A673 (cell line): Measurements from ENCODE around the gene NCOA7.
"Not testable (repeated sequence)": the region's sequence is repeated elsewhere in the genome, so short reads cannot be mapped to it uniquely, and the experiment has no call there.

Experiments
- CTCF ChIP-seq: fragments of 300-800, 200-600 bp; sonication (generic); conservative IDR thresholded peaks from 2 replicates; pipeline ENCODE4 v1.5.1; 2017; ENCODE audit warnings: low read depth, mild to moderate bottlenecking, antibody characterized with exemption, low read length, moderate library complexity, mixed read lengths
- EZH2 ChIP-seq: fragments of 200-600 bp; sonication (generic); IDR thresholded peaks from 2 replicates; pipeline ENCODE4 v1.6.1; 2017; ENCODE audit warnings: borderline replicate concordance, low read depth, mild to moderate bottlenecking, mixed read lengths, antibody characterized with exemption, low read length; ENCODE audit not compliant: poor library complexity, severe bottlenecking

DNA sequence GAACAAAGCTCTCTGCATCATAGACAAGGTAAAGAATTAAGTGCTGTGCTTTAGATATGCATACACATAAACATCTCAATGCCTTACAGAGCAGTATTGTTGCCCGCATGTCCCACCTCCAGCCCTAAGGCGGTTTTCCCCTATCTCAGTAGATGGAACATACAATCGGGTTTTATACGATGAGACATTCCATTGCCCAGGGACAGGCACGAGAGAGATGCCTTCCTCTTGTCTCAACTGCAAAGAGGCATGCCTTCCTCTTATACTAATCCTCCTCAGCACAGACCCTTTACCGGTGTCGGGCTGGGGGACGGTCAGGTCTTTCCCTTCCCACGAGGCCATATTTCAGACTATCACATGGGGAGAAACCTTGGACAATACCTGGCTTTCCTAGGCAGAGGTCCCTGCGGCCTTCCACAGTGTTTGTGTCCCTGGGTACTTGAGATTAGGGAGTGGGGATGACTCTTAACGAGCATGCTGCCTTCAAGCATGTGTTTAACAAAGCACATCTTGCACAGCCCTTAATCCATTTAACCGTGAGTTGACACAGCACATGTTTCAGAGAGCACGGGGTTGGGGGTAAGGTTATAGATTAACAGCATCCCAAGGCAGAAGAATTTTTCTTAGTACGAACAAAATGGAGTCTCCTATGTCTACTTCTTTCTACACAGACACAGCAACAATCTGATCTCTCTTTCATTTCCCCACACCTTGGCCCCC is 14.5 kb upstream of the NCOA7 start:
- TF ChIP-seq CTCF, EZH2: not testable (repeated sequence)
